NCI-H2029 treated with DMSO at 0.1 percent for 48 hours (cell line): ENCODE measurements around the gene MOCOS.
"Not testable (repeated sequence)": the region's sequence is repeated elsewhere in the genome, so short reads cannot be mapped to it uniquely, and the experiment has no call there.

Experiments used
- DNase-seq: peaks from one replicate; lab custom pipeline; 2025; lab: John Stamatoyannopoulos, UW

The MOCOS gene

DNA sequence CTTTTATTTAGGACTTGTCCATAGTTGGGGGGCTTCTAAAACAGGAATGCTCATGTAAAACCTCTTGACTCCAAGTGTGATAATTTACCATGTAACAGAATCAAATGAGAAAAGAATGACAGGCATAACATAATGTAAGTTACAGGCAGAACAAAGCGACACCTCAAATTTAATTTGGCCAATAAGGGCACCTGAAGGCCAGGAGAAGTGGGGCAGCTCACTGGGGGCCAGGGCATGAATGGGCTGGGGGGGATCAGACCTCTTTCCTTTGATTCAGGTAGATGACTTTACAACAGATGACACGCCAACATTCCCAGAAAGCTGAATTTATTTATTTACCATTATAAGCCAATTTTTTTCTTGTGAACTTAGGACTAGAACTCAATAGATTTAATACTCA is 14.5 kb downstream of the MOCOS start:
- DNase-seq = no peak

DNA sequence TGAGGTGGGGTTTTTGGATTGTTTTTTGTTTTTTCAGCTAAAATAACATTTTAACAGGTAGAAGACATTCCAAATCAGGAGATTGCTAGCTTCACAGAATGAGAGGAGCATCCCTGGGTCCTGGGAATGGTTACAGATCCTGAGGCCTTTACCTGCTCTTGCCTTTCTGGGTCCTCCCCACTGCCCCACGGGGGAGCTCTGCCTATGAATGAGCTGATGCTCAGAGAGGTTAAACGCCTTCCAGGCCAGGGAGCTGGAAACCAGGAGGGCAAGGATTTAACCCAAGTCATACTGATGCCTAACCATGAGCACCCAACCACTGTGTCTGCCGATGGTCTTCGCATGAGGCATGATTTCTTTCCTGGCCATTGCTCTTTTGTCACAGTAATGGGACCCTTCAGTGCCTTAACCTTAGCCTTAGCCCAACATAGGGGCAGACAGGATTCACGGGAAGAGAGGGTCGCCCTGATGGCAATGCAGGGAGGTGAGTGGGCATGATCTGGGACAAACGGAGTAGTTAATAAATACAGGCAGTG is 16.1 kb downstream of the MOCOS start:
- no peak for DNase-seq

DNA sequence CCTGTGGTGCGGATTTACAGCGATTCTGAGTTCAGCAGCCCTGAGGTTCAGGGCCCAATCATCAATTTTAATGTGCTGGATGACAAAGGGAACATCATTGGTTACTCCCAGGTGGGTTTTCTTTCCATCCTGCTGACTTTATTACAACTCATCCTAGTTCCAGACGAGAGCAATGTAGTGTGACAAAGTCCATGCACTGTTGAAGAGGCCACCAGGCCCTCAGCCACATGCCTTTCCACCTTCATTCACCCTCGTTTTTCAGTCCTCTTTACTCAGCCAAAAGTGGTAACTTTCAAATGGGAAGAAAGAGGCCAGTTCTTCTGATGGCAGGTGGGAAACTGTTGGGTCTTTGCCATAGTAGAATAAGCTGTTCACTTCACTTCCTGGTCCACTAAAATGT is 17.9 kb downstream of the MOCOS start:
- DNase-seq = no peak

DNA sequence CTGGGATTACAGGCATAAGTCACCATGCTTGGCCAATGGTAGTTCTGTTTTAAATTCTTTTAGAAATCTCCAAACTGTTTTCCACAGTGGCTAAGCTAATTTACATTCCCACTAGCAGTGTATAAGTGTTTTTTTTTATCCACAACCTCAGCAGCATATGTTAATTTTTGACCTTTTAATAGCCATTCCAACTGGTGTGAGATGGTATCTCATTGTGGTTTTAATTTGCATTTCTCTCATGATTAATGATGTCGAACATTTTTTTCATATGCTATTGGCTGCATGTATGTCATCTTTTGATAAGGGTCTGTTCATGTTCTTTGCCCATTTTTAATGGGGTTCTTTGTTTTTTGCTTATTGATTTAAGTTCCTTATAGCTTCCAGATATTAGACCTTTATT is 20.0 kb downstream of the MOCOS start:
- DNase-seq = no peak

DNA sequence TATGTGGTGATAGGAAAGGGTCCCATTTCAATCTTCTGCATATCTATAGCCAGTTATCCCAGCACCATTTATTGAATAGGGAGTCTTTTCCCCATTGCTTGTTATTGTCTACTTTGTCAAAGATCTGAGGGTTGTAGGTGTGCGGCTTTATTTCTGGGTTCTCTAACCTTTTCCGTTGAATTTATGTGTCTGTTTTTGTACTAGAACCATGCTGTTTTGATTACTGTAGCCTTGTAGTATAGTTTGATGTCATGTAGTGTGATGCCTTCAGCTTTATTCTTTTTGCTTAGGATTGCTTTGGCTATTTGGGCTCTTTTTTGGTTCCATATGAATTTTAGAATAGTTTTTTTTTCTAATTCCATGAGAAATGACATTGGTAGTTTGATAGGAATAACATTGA is 20.7 kb downstream of the MOCOS start:
- not testable (repeated sequence) for DNase-seq

DNA sequence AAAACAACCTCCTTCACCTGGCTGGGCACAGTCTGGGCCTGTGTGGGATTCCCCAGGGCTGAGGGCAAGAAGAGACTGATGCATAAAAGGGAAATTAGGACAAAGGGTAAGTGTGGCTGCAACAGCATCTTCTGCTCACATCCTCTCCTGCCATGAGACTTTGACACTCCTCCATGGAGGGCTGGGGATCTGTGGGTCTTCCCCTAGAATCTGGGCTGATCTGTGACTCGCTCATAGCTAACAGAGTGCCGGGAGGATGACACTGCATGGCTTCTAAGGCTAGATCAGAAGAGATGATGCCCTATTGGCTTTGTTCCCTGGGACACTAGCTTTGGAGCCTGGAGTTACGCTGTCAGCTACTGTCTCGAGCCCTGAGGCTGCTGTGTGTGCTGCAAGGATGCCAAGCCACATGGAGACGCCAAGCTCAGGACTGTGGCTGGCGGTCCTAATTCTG is 24.3 kb downstream of the MOCOS start:
- no peak for DNase-seq

DNA sequence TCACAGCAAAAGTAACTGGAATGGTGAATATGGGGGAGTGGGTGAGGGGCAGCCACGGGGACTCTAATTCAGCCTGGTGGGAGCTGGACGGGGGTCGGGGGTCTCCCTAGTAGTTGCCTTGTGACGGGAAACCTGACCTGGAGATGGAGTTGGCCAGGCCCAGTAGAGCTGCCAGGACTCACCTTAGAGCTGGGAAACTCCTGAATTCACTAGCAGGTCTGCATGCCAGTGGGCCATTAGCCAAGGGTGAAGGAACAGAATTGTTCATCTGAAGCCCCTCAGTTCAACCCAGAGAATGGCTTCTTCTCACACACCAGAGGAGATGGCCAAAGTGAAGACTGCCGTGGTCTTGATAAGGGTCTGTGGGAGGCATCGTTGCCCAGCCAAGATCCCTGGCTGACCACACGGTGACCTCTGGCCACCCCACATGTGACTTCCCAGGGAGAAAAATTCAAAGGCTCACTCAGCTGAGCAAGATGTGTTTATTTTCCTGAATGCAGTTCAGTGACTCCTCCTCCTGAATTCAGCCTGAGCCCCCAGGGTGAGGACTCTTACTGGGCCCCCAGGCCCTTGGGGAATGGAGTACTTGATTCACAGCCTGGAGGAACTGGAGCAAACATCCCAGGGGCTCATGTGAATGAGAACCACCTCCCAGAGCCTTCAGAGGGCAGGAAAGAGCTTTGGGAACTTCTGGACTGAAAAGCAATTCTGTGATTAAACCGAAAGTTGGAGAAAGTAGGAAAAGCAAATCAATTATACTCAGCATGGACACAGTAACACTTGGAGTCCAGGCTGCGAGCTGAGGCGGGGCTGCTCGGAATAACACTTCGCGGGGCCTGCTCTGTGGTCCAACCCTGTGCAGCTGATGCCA is 25.2 kb downstream of the MOCOS start:
- DNase-seq = no peak

DNA sequence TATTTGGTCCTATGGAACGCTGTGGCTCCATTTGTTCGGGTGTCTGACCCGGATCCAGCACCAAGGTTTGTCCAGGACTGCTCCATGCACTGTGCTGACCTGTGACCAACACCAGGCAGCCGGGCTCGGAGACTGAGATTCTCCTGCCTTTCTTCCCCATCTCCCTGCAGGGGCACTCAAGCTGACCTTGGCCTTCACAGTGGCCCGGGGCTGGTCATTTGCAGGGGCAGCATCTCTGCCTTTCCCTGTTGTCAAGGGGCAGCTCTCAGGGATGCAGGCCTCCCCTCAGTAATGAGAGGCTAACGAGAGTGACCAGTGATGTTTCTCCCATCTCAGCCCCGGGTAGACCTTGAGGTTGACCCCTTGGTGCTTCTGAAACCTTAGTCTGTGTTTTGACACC is 27.5 kb downstream of the MOCOS start:
- DNase-seq = no peak

DNA sequence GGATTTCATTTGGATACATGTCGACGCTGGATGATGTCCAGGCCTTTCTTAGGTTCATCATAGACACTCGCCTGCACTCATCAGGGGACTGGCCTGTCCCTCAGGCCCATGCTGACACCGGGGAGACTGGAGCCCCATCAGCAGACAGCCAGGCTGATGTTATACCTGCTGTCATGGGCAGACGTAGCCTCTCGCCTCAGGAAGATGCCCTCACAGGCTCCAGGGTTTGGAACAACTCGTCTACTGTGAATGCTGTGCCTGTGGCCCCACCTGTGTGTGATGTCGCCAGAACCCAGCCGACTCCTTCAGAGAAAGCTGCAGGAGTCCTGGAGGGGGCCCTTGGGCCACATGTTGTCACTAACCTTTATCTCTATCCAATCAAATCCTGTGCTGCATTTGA is 28.3 kb downstream of the MOCOS start:
- DNase-seq = no peak

DNA sequence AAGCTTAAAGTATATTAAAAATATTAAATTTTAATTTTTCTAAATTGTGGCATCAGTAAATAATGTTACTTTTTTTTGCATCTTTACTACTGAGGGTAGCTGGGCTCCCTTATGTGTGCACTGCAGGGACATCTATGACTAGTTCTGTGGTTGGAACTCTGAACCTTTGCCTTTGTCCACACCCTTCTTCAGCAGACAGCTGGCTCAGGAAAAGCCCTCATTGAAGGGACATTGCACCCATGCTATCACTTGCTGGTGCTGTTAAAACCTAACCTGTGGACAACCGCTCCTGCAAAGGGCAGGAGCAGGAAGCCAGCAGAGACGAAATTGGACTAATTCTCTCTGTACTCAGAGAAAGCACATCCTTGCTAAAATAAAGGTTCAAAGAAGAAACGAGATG is 30.1 kb downstream of the MOCOS start:
- no peak for DNase-seq

DNA sequence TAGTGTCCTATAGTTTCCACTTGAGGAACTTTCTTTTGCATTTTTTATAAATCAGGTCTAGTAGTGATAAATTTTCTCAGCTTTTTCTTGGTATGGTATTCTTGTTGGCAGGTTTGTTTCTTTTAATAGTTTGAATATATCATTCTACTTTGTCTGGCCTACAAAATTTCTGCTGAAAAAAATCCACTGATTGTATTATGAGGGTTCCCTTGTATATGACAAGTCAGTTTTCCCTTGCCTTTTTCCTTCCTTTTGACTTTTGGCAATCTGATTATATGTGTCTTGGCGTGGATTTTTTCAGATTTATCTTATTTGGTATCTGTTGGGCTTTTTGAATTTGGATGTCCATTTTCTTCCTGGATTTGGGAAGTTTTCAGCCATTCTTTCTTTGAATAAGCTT is 41.9 kb downstream of the MOCOS start:
- no peak for DNase-seq

DNA sequence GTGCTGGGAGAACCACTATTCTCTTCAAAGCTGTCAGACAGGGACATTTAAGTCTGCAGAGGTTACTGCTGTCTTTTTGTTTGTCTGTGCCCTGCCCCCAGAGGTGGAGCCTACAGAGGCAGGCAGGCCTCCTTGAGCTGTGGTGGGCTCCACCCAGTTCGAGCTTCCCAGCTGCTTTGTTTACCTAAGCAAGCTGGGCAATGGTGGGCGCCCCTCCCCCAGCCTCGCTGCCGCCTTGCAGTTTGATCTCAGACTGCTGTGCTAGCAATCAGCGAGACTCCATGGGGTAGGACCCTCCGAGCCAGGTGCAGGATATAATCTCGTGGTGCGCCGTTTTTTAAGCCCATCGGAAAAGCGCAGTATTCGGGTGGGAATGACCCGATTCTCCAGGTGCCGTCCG is 53.2 kb downstream of the MOCOS start:
- DNase-seq = not testable (repeated sequence)

DNA sequence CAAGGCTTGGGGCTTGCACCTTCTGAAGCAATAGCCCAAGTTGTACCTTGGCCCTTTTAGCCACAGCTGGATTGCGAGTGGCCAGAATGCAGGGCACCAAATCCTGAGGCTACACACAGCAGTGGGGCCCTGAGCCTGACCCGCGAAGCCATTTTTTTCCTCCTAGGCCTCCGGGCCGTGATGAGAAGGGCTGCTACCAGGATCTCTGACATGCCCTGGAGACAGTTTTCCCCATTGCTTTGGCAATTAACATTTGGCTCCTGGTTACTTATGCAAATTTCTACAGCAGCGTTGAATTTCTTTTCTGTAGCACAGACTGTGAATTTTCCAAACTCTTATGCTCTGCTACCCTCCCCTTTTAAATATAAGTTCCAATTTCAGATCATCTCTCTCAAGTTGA is 54.5 kb downstream of the MOCOS start:
- DNase-seq = no peak

DNA sequence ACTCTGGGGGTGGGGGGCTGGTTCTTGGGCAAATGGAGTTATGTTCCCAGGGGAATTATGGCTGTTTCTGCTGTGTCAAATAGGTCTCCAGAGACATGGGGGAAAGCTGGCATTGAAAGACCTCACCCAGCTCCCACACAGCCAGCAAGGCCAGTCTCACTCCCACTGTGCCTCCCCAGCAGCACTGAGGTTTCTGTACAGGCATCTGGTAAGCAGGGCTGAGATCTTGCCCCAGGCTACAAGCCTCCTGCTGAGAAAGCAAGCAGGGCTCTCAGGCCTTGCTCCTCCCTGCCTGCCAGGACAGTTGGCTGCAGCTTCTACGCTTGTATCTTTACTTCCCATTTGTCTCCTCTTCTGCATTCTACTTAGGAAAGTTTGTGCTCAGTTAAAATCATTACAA is 59.7 kb downstream of the MOCOS start:
- DNase-seq = no peak

DNA sequence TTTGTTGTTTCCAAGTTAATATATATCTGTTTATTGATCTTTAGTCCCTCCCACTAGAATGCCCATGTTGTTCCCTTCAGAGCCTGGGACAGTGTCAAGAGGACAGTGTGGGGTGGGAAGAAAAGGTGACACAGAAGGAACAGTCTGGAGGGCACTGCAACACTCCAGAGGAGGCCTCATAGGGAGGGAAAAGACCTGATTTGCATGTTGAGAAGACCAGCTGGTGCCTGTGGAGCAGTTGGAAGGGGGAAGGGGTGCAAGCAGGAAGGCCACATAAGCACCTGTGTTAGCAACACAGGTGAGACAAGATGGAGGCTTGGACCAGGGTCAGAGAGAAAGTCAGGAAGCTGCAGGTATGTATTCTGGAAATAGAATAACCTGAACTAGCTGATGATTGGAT is 62.1 kb downstream of the MOCOS start:
- no peak for DNase-seq

DNA sequence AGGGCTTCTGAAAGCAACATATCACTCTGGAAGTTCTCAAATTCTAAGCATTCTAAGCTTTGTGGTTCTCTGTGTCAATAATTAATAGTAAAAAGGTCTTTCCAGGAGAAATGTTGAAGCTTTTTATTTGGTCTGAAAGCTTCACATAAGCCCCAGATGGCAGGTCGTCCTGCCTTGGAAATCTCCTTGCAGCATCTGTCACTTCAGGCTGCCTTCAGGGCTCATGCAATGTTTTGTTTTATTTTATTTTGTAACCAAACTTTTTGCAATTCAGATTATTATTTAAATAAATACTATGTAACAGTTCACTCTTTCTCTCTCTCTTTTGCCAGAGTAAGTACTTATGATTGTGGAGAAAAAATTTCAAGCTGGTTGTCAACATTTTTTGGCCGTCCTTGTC is 63.5 kb downstream of the MOCOS start:
- DNase-seq = no peak

DNA sequence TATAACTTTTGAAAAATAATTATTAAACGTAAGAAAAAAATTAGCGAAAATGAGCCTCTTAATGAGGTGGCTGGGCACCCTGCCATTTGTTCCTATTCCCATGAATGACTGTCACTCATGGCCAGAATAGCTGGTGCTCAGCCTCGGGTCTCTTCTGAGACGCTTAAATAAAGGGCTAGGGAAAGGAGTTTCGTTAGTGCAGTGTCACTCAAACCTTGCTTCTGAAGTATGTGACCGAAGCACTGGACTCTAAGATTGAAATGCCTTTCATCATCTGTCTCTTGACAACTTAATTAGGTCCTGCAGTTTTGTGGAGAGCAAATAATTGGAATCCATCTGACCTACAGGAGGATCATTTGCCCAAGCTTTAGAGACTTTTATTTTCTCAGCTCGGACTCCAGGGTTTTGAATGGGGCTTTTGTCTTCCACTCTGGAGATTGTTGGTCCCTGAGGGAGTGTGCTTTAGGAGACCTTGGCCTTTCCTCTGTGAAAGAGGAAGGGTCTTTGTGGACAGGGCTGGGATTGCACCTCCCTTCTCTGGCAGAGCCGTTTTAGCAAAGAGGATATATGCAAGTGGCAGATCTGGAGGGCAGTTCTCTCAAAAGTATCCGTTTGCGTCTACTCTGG is 67.9 kb downstream of the MOCOS start:
- no peak for DNase-seq

DNA sequence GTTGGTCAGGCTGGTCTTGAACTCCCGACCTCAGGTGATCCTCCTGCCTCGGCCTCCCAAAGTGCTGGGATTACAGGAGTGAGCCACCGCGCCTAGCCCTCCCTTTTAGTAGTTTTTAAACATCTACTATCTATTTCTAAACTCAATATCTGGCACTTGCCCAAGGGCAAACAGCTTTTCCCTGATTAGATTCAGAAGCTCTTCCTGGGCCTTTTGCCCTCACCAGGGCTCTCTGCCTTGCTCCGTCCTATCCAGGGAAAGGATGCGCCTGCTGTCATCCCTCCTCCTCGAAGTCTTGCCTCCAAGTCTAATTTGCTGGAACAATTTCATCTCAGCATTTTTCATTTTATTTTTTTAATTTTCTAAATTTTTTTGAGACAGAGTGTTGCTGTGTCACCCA is 68.8 kb downstream of the MOCOS start:
- no peak for DNase-seq

DNA sequence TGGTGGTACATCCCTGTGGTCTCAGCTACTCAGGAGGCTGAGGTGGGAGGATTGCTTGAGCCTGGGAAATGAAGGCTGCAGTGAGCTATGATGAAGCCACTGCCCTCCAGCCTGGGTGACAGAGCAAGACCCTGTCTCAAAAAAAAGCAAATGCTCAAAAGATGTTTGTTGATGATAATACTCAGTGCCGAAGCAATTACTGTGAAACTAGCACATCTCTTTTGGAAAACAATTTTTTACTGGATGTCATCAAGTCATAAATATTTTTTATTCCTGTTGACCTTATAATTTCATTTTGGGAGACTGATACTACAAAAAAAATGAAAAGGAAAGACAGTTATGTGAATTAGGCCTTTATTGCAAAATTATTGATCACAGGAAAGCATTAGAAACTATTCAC is 75.7 kb downstream of the MOCOS start:
- no peak for DNase-seq

DNA sequence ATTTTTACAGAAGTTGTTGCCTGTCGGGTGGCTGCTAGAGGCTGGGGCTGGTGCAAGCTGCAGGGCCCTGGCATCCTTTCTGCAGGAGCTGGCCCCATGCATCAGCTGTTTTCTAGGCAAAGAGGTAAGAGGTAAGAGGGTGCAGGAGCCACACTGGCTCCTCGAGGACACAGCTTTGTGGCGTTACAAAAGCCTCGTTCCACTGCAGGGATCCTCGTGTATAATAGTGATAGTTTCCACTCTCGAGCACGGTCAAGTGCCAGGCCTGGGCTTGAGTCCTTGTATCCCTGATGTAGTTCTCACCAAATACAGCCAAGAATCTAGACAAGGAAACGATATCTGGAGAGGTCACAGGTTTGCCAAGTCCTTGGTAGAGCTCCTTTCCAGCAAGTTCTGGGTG is 77.0 kb downstream of the MOCOS start:
- DNase-seq = no peak

DNA sequence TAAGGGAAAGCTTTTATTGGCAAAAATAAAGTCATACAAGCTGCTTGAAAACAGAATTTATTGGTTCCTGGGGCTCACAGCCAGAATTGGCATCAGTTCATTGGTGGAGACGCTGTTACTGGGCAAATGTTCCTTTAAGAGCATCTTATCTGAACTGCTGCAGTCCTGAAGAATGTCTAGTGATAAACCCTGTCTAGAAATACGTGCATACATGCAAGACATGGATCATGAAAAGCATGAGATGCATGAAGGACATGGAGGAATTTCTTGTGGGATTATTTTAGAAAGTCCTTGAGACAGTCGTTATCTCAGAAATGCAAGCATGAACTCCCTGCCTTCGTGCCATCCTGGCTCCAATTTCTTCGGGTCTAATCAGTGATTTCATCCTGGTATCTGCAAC is 77.7 kb downstream of the MOCOS start:
- DNase-seq = no peak

DNA sequence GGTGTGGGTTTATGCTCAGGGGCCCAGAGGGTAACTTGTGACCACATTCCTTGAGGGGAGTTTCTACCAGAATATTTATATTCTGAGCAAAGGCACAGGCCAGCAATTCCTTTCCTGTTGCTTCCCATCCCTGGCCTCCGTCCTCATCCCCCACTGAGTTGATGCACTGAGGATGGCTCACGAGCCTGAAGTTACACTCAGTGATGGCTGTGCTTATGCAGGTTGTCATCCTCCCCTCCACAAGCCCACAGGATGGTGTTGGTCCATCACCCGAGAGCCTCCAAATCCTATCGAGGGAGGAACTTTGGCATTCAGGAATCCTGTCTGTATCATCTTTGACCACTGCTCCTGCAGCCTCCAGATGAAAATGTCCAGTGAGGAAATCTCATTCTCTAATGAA is 81.9 kb downstream of the MOCOS start:
- no peak for DNase-seq

DNA sequence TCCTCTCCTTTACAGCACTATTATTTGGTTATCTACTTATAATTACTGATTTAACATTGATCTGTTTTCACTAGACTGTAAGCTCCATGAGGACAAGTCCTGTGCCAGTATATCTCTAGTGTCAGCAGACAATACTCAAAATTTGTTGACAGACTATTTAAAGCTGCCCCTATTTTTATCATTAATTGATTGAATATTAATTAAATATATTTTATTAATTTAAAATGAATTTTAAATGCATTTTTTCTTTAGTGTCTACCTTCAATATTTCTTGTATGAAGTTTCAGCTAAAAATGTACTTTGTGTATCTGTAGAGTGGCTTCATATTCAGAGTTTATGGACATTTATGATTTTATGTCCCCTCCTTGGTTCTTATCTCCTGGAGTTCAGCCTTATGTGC is 83.9 kb downstream of the MOCOS start:
- DNase-seq = no peak

DNA sequence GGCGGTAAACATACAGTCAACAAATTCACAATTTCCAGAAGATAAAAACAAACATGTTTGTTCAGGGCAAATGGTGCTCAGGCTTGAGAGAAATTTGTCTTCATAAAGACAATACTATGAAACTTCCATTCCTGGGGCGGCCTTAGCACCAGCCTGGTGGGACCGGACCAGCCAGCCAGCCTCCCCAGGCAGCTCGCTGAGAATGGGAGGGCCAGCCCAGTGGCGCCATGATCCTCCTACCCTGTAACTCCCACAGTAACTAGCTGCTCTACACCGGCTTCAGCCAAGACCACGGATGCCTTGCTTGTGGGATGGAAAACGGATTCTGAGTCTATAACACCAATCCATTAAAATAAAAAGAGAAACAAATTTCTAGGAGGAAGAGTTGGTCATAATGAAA is 86.0 kb downstream of the MOCOS start:
- no peak for DNase-seq
